MM.1S (cell line): ENCODE results near the gene RHBDD1.

Experiments used
- DNase-seq: peaks from one replicate; pipeline ENCODE4 v3.0.0-alpha.2; 2015
- H2AFZ ChIP-seq: fragments of 300-600 bp; sonication (generic); 2 replicates; pipeline ENCODE4 v1.6.0; 2016; ENCODE audit warnings: antibody characterized with exemption, low read length
- H3F3A ChIP-seq: fragments of 300-600 bp; sonication (generic); 2 replicates; pipeline ENCODE4 v1.6.1; 2016; ENCODE audit warnings: mild to moderate bottlenecking, antibody characterized with exemption, low read length, moderate library complexity, mixed read lengths; ENCODE audit not compliant: insufficient read depth
- H3K27ac ChIP-seq: fragments of 300-600 bp; sonication (generic); 2 replicates; pipeline ENCODE4 v1.5.1; 2016; ENCODE audit warnings: mild to moderate bottlenecking, low read length
- H3K27me3 ChIP-seq: fragments of 300-600 bp; sonication (generic); replicated peaks from 2 replicates; pipeline ENCODE4 v1.6.0; 2016; ENCODE audit warnings: low read length; ENCODE audit not compliant: insufficient read depth
- H3K36me3 ChIP-seq: fragments of 300-600 bp; sonication (generic); replicated peaks from 2 replicates; pipeline ENCODE4 v1.6.1; 2016; ENCODE audit warnings: mild to moderate bottlenecking, low read length, mixed read lengths; ENCODE audit not compliant: insufficient read depth
- H3K4me1 ChIP-seq: fragments of 300-600 bp; sonication (generic); 2 replicates; pipeline ENCODE4 v1.6.1; 2016; ENCODE audit warnings: low read length, mixed read lengths
- H3K4me2 ChIP-seq: fragments of 300-600 bp; sonication (generic); 2 replicates; pipeline ENCODE4 v1.6.0; 2016; ENCODE audit warnings: low read depth, low read length
- H3K4me3 ChIP-seq: fragments of 300-600 bp; sonication (generic); 2 replicates; pipeline ENCODE4 v1.5.1; 2016; ENCODE audit warnings: low read length, mixed read lengths
- H3K79me2 ChIP-seq: fragments of 300-600 bp; sonication (generic); 2 replicates; pipeline ENCODE4 v1.6.1; 2016; ENCODE audit warnings: mixed run types, low read length, mixed read lengths
- H3K9ac ChIP-seq: fragments of 300-600 bp; sonication (generic); 2 replicates; pipeline ENCODE4 v1.6.1; 2016; ENCODE audit warnings: low read length, mixed read lengths
- H3K9me2 ChIP-seq: fragments of 300-600 bp; sonication (generic); replicated peaks from 2 replicates; pipeline ENCODE4 v1.6.1; 2016; ENCODE audit warnings: mild to moderate bottlenecking, low read length, mixed read lengths; ENCODE audit not compliant: insufficient read depth
- H3K9me3 ChIP-seq: fragments of 300-600 bp; sonication (generic); replicated peaks from 2 replicates; pipeline ENCODE4 v1.6.1; 2016; ENCODE audit warnings: mild to moderate bottlenecking, low read length, mixed read lengths; ENCODE audit not compliant: insufficient read depth
- H4K20me1 ChIP-seq: fragments of 300-600 bp; sonication (generic); 2 replicates; pipeline ENCODE4 v1.6.1; 2016; ENCODE audit warnings: mild to moderate bottlenecking, low read length, moderate library complexity, mixed read lengths; ENCODE audit not compliant: insufficient read depth
- CTCF ChIP-seq: fragments of 300-600 bp; sonication (generic); IDR thresholded peaks from 2 replicates; pipeline ENCODE4 v1.5.1; 2016; ENCODE audit warnings: antibody characterized with exemption, low read length, mixed read lengths
- EZH2 ChIP-seq: fragments of 300-600 bp; sonication (generic); optimal IDR thresholded peaks from 2 replicates; pipeline ENCODE3; 2017; ENCODE audit warnings: low read depth, mild to moderate bottlenecking, antibody characterized with exemption, low read length, mixed read lengths
- EZH2phosphoT487 ChIP-seq: fragments of 300-600 bp; sonication (generic); IDR thresholded peaks from 2 replicates; pipeline ENCODE4 v1.6.1; 2018; ENCODE audit warnings: antibody characterized with exemption, low read length

RHBDD1 gene

DNA sequence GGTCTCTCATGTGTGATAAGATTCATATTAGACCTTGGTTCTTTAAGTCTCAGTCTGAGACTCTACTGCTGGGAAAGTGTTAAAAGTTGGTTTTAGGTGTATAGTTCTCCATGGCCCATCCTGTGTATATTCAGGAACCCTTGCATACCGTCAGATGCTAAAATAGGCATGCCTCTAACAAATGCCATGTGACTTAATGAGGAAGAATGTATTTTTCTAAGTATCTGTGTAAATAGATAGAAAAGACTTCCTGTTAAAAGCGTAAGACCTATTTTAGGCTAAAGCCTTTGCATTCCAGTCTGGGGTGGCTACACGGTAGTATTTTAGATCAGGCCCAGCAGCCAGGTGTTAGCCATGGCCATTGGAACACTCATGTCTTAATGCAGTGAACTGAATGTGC lies 73.3 kb downstream of the RHBDD1 start:
- Histone ChIP-seq H3F3A (peaks cover 35% of the 10 kb centered on the region), H3K9me3 (no peaks in the 10 kb centered on the region), H3K4me1 (peaks cover 52% of the 10 kb centered on the region), H4K20me1 (no peaks in the 10 kb centered on the region), H3K9me2 (no peaks in the 10 kb centered on the region), H3K36me3 (no peaks in the 10 kb centered on the region), H3K4me3 (no peak overlapping the region; the same call in 1 of the 2 replicates), H3K4me2 (peak overlapping the region; percentile 89), H3K27me3 (no peaks in the 10 kb centered on the region), H2AFZ (no peak overlapping the region), H3K79me2 (peaks cover 11% of the 10 kb centered on the region; the same call in 1 of the 2 replicates), H3K27ac (peak overlapping the region; percentile 90), H3K9ac (peak overlapping the region; percentile 48; the same call in 1 of the 2 replicates)
- peak; percentile 43 for DNase-seq
- TF ChIP-seq CTCF (no peak), EZH2 (no peak), EZH2phosphoT487 (no peak)

- H2AFZ ChIP-seq = no peak overlapping the region
- no peaks in the 10 kb centered on the region for H3K27me3 ChIP-seq
- H3K36me3 ChIP-seq = no peaks in the 10 kb centered on the region
- H3K27ac ChIP-seq = peak overlapping the region; percentile 90
- TF ChIP-seq EZH2 = no peak
- peaks cover 31% of the 10 kb centered on the region for H3F3A ChIP-seq
- peak overlapping the region; percentile 89; the same call in 1 of the 2 replicates for H3K4me2 ChIP-seq
- H3K4me3 ChIP-seq = no peak overlapping the region
- no peaks in the 10 kb centered on the region for H3K9me2 ChIP-seq
- H4K20me1 ChIP-seq = no peaks in the 10 kb centered on the region
- peaks cover 47% of the 10 kb centered on the region for H3K4me1 ChIP-seq
- peak overlapping the region; percentile 15; the same call in 1 of the 2 replicates for H3K9ac ChIP-seq
- H3K9me3 ChIP-seq = no peaks in the 10 kb centered on the region
- no peak for DNase-seq
- peaks cover 11% of the 10 kb centered on the region; the same call in 1 of the 2 replicates for H3K79me2 ChIP-seq
Measured at GRCh38 chr2:226909836-226910235, 74.0 kb downstream of the RHBDD1 start.

DNA sequence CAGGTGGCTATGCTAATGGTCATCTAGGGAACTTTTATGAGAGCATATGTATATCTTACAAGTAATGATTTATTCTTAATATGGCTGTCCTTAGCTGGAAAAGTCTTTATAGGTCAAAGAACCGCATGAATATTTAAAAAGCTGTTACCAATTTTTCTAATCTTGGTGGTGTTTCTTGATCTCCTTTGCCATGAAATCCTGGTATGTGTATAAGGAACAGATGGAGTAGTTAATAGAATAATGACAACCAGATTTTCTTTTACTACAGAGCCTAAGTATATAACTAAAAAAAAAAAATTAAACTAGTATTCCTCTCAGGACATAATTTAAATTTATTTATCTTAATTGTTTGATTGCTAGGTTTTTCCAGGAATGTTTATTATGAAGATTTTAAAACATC lies 74.5 kb downstream of the RHBDD1 start:
- Histone ChIP-seq H3K27ac (peak overlapping the region; percentile 90; the same call in 1 of the 2 replicates), H3K9me2 (no peaks in the 10 kb centered on the region), H3K4me3 (no peak overlapping the region), H3K4me1 (peaks cover 43% of the 10 kb centered on the region), H3F3A (peaks cover 26% of the 10 kb centered on the region), H3K36me3 (no peaks in the 10 kb centered on the region), H4K20me1 (no peaks in the 10 kb centered on the region), H3K9ac (no peak overlapping the region), H3K27me3 (no peaks in the 10 kb centered on the region), H3K79me2 (peaks cover 11% of the 10 kb centered on the region; the same call in 1 of the 2 replicates), H3K4me2 (0 out of 2 replicates have a peak overlapping the region, but pooled peaks have one; percentile 89), H2AFZ (no peak overlapping the region), H3K9me3 (no peaks in the 10 kb centered on the region)
- no peak for DNase-seq
- TF ChIP-seq EZH2phosphoT487 (no peak), EZH2 (no peak), CTCF (no peak)

DNA sequence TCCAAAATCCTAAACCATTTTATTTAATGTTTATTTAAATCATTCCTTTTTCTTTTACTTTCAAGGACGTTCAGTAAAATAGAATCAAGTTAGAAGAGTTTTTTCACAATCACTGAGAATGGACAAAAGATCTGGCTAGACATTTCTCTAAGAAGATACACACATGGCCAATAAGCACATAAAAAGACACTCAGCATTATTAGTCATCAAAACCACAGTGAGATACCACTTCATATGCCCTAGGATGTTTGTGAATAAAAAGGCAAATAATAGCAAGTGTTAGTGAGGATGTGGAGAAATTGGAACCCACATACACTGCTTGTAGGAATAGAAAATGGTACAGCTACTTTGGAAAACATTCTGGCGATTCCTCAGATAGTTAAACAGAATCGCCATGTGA lies 76.1 kb downstream of the RHBDD1 start:
- Histone ChIP-seq H2AFZ (no peak overlapping the region), H3K9ac (no peak overlapping the region), H3K27ac (no peak overlapping the region), H3K36me3 (no peaks in the 10 kb centered on the region), H3K9me2 (no peaks in the 10 kb centered on the region), H3K9me3 (no peaks in the 10 kb centered on the region), H3K79me2 (peaks cover 11% of the 10 kb centered on the region; the same call in 1 of the 2 replicates), H3K4me2 (no peak overlapping the region), H3F3A (peaks cover 17% of the 10 kb centered on the region), H3K27me3 (no peaks in the 10 kb centered on the region), H4K20me1 (no peaks in the 10 kb centered on the region), H3K4me3 (no peak overlapping the region), H3K4me1 (peaks cover 43% of the 10 kb centered on the region)
- no peak for TF ChIP-seq CTCF
- TF ChIP-seq EZH2 = no peak
- TF ChIP-seq EZH2phosphoT487 = no peak
- DNase-seq = no peak
